Measurements from ENCODE around the gene RBM7.

RBM7 gene

DNA sequence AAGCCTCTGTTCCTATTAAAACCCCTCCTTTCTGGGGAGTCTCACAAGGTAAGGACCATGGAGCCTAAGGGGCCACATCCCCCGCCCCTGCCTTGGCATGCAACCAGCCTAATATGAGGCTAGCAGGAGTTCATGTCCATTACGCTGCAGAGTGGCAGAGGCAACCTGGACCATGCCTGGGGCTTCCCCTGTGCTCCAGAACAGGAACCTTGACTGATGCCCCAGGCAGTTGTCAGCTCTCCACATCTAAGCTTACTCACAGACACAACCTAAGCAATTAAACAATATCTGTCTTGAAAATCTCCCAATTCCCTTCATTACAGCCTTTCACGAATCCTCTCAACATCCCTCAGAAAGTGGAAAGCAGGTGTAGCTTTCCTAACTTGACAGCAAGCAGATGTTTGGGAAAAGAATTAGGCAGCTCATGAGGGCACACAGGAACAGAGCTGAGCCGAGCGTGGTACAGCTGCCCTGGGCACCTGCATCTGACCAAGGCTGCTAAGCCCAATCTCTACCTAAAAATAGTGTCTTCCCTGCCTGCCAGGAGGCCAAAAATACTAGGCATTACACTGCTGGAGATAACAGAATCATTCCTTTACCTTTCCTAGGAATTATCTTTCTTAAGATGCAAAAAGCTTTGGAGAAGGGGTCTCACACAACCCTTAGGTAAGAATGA, 20.9 kb upstream of the RBM7 start:
- Histone ChIP-seq H3K36me3 (replicated peaks) (no peaks in the 10 kb centered on the region), H3K4me3 (no peak overlapping the region), H3K9me3 (no peaks in the 10 kb centered on the region), H3K27me3 (ENCODE audit: low read depth) (peaks cover 11% of the 10 kb centered on the region), H3K4me1 (no peaks in the 10 kb centered on the region)
- in situ Hi-C loops (cut with MboI; ENCODE audit: low sequenced_read_pairs) = no loop called here
- no peak for DNase-seq (ENCODE audit: low spot score in 2 of 2)

DNA sequence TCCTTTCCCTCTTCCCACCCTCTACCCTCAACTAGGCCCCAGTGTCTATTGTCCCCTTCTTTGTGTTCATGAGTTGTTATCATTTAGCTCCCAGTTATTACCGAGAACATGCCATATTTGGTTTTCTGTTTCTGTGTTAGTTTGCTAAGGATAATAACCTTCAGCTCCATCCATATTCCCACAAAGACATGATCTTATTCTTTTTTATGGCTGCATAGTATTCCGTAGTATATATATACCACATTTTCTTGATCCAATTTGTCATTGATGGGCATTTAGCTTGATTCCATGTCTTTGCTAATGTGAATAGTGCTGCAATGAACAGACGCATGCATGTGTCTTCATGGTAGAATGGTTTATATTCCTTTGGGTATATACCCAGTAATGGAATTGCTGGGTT, 18.0 kb upstream of the RBM7 start:
- in situ Hi-C loops (cut with MboI; ENCODE audit: low sequenced_read_pairs) = no loop called here
- DNase-seq (ENCODE audit: low spot score in 2 of 2) = no peak
- Histone ChIP-seq H3K27me3 (ENCODE audit: low read depth) (peaks cover 5% of the 10 kb centered on the region), H3K36me3 (replicated peaks) (no peaks in the 10 kb centered on the region), H3K9me3 (no peaks in the 10 kb centered on the region), H3K4me1 (no peaks in the 10 kb centered on the region), H3K4me3 (no peak overlapping the region)

DNA sequence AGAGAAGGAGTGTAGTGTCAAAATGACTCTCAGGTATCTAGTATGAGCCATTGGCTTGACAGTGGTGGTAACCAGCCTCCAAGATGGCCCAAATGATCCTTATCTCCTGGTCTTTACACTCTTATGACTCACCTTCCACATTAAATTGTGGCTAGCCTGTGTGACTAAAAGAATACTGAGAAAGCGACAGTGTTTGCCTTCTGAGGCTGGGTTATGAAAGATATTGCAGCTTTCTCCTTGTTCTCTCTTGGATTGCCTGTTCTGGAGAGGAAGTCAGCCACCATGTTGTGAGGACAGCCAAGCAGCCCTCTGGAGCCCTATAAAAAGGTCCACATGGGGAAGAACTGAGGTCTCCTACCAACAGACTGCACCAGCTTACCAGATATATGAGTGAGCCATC, 16.0 kb upstream of the RBM7 start:
- Histone ChIP-seq H3K27me3 (ENCODE audit: low read depth) (peaks cover 5% of the 10 kb centered on the region), H3K9me3 (no peaks in the 10 kb centered on the region), H3K4me1 (no peaks in the 10 kb centered on the region), H3K4me3 (no peak overlapping the region), H3K36me3 (replicated peaks) (no peaks in the 10 kb centered on the region)
- no peak for DNase-seq (ENCODE audit: low spot score in 2 of 2)
- in situ Hi-C loops (cut with MboI; ENCODE audit: low sequenced_read_pairs) = no loop called here

- no peak for DNase-seq (ENCODE audit: low spot score in 2 of 2)
- Histone ChIP-seq H3K4me1 (no peaks in the 10 kb centered on the region), H3K9me3 (no peaks in the 10 kb centered on the region), H3K36me3 (replicated peaks) (no peaks in the 10 kb centered on the region), H3K27me3 (ENCODE audit: low read depth) (no peaks in the 10 kb centered on the region), H3K4me3 (no peak overlapping the region)
- in situ Hi-C loops (cut with MboI; ENCODE audit: low sequenced_read_pairs) = no loop called here
These were observed 14.3 kb upstream of the RBM7 start for GRCh38 chr11:114386131-114386530.

- Histone ChIP-seq H3K4me3 (no peak overlapping the region), H3K27me3 (ENCODE audit: low read depth) (no peaks in the 10 kb centered on the region), H3K9me3 (no peaks in the 10 kb centered on the region), H3K36me3 (replicated peaks) (no peaks in the 10 kb centered on the region), H3K4me1 (no peaks in the 10 kb centered on the region)
- DNase-seq (ENCODE audit: low spot score in 2 of 2) = no peak
- in situ Hi-C loops (cut with MboI; ENCODE audit: low sequenced_read_pairs) = no loop called here
These were observed 13.9 kb upstream of the RBM7 start for GRCh38 chr11:114386545-114386944.

GRCh38 chr11:114392735-114393667, 7.5 kb upstream of the RBM7 start:
- H3K4me1 ChIP-seq = no peaks in the 10 kb centered on the region; the same call in 1 of the 2 replicates
- in situ Hi-C loops (cut with MboI; ENCODE audit: low sequenced_read_pairs) = no loop called here
- H3K9me3 ChIP-seq = no peaks in the 10 kb centered on the region
- no peaks in the 10 kb centered on the region for H3K36me3 ChIP-seq (replicated peaks)
- H3K4me3 ChIP-seq = no peak overlapping the region
- no peaks in the 10 kb centered on the region; the same call in 1 of the 2 replicates for H3K27me3 ChIP-seq (ENCODE audit: low read depth)
- DNase-seq (ENCODE audit: low spot score in 2 of 2) = no peak

DNA sequence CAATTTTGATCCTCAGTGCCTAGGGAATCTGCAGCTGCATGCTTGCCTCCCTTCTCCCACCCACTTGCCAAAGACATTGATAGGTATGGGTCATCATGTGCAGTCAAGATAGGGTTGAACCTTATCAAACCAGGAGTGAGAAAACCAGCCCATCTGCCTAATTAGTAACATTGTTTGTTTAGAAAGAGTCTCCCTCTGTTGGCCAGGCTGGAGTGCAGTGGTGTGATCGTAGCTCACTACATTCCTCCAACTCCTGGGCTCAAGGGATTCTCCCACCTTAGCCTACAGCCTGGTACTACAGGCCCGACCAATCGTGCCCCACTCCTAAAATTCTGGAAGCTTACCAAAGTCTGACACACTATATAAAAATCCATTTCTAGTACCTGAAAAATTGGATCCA, 4.7 kb upstream of the RBM7 start:
- Histone ChIP-seq H3K27me3 (ENCODE audit: low read depth) (no peaks in the 10 kb centered on the region; the same call in 1 of the 2 replicates), H3K36me3 (replicated peaks) (no peaks in the 10 kb centered on the region), H3K9me3 (no peaks in the 10 kb centered on the region), H3K4me1 (peaks cover 12% of the 10 kb centered on the region), H3K4me3 (no peak overlapping the region)
- in situ Hi-C loops (cut with MboI; ENCODE audit: low sequenced_read_pairs) = no loop called here
- DNase-seq (ENCODE audit: low spot score in 2 of 2) = no peak

DNA sequence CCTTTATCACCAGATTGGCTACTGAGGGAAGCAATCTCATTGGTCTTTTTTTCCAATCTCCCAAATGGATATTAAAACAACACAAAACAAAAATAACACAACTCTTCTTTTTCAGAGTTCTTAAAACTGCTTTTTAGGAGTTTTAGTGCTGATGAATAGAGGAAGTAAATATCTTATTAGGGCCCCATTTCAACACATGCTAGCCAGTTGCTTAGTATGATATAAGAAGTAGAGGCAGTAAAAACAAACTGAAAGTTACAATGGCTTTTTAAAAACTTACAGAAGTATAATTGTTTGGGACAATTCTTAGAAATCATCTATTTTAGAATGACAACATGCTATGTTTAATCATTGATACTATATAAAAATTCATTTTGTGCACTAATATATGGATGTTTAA, 3.5 kb upstream of the RBM7 start:
- Histone ChIP-seq H3K9me3 (no peaks in the 10 kb centered on the region), H3K4me3 (no peak overlapping the region), H3K4me1 (peaks cover 12% of the 10 kb centered on the region), H3K27me3 (ENCODE audit: low read depth) (no peaks in the 10 kb centered on the region; the same call in 1 of the 2 replicates), H3K36me3 (replicated peaks) (no peaks in the 10 kb centered on the region)
- no peak for DNase-seq (ENCODE audit: low spot score in 2 of 2)
- in situ Hi-C loops (cut with MboI; ENCODE audit: low sequenced_read_pairs) = no loop called here

- H3K36me3 ChIP-seq (replicated peaks) = no peaks in the 10 kb centered on the region
- no peaks in the 10 kb centered on the region for H3K9me3 ChIP-seq
- no peaks in the 10 kb centered on the region; the same call in 1 of the 2 replicates for H3K27me3 ChIP-seq (ENCODE audit: low read depth)
- H3K4me3 ChIP-seq = no peak overlapping the region
- in situ Hi-C loops (cut with MboI; ENCODE audit: low sequenced_read_pairs) = no loop called here
- no peak for DNase-seq (ENCODE audit: low spot score in 2 of 2)
- peaks cover 12% of the 10 kb centered on the region for H3K4me1 ChIP-seq
These were observed 3.0 kb upstream of the RBM7 start for GRCh38 chr11:114397349-114397982.

DNA sequence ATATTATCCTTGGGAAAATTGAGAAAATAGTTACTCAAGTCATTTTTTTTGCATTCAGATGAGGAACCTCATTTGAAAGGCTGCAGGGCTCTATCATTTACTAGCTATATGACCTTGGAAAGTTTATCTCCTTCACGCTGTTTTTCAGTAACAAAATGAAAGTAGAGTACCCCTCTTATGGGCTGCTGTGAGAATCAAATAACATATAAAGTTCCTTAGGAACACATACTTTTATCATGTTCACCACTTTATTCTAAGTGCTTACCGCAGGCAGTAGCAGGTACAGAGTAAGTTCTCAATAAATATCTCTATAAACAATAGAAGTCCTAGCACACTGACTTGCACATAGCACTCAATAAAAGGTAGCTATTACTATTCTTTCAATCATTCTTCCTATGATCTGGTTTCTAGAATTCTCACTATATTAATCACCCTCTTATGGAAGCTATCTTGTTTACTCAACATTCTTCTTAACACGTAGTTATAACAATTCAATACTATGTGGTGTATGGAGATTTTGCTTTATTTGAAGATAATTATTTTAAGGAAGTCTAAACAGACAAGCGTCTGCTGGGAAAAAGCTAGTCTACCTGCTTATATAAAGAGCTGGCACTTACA, 2.1 kb upstream of the RBM7 start:
- no peaks in the 10 kb centered on the region for H3K9me3 ChIP-seq
- H3K4me3 ChIP-seq = no peak overlapping the region; the same call in 1 of the 2 replicates
- H3K4me1 ChIP-seq = peaks cover 12% of the 10 kb centered on the region
- no peaks in the 10 kb centered on the region for H3K27me3 ChIP-seq (ENCODE audit: low read depth)
- peaks cover 6% of the 10 kb centered on the region for H3K36me3 ChIP-seq (replicated peaks)
- in situ Hi-C loops (cut with MboI; ENCODE audit: low sequenced_read_pairs) = no loop called here
- no peak for DNase-seq (ENCODE audit: low spot score in 2 of 2)

GRCh38 chr11:114399490-114400215, 813 bp upstream of the RBM7 start:
- in situ Hi-C loops (cut with MboI; ENCODE audit: low sequenced_read_pairs) = no loop called here
- H3K9me3 ChIP-seq = no peaks in the 10 kb centered on the region
- DNase-seq (ENCODE audit: low spot score in 2 of 2) = no peak
- no peaks in the 10 kb centered on the region for H3K27me3 ChIP-seq (ENCODE audit: low read depth)
- peaks cover 12% of the 10 kb centered on the region for H3K4me1 ChIP-seq
- H3K36me3 ChIP-seq (replicated peaks) = peaks cover 6% of the 10 kb centered on the region
- H3K4me3 ChIP-seq = peak overlapping the region; percentile 67

DNA sequence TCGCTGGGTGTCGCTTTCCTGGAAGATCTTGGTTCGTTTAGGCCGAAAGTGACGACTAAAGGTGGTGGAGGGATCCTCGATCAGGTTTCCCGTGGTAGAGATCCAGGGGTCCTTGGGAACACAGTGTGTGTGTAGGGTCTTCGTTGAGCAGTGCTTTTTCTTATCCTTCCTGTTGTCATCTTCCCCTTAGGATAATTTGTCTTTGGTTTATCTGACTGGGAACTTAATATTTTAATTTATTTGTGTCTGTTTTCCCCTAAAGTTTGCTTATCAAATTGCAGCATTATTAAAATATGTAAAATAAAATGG, 403 bp downstream of the RBM7 start:
- Histone ChIP-seq H3K9me3 (no peaks in the 10 kb centered on the region), H3K36me3 (replicated peaks) (peaks cover 17% of the 10 kb centered on the region), H3K4me1 (peaks cover 12% of the 10 kb centered on the region), H3K4me3 (peak overlapping the region; percentile 67), H3K27me3 (ENCODE audit: low read depth) (no peaks in the 10 kb centered on the region)
- in situ Hi-C loops (cut with MboI; ENCODE audit: low sequenced_read_pairs) = no loop called here
- peak in 1 of 2 experiments; percentile 33 for DNase-seq (ENCODE audit: low spot score in 2 of 2)

DNA sequence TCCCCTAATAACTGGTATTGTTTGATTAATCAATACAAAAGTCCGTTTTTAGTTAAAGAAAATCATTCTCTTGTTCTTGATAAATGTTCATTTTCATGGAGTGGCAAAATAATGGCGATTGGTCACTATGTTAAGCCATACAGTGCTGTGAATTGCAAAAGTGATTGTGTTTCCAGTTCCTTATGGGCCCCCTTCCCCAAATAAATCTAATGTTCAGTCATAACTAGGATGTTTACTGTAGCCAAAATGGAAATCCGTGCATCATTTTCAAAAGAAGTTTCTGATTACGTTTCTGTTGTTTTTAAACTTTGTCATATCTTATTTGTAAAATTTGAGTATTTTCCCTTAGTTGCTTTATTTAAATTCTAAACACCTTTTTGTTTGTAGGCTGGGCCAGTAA, 845 bp downstream of the RBM7 start:
- Histone ChIP-seq H3K36me3 (replicated peaks) (peaks cover 21% of the 10 kb centered on the region), H3K4me1 (peaks cover 12% of the 10 kb centered on the region), H3K27me3 (ENCODE audit: low read depth) (no peaks in the 10 kb centered on the region), H3K9me3 (no peaks in the 10 kb centered on the region), H3K4me3 (peak overlapping the region; percentile 67)
- in situ Hi-C loops (cut with MboI; ENCODE audit: low sequenced_read_pairs) = no loop called here
- DNase-seq (ENCODE audit: low spot score in 2 of 2) = no peak

All from HAP-1 (cell line).